OCI-LY3 (cell line): ENCODE results near the gene STRN4.

Experiments used
- H2AFZ ChIP-seq: fragments of 200-600, 300-600 bp; shearing (Covaris generic); 2 replicates; pipeline ENCODE4 v1.6.0; 2014; ENCODE audit warnings: antibody characterized with exemption, low read depth, low read length
- H3K27ac ChIP-seq: fragments of 200-600, 300-600 bp; sonication (generic); 2 replicates; pipeline ENCODE4 v1.5.1; 2014; ENCODE audit warnings: mild to moderate bottlenecking, low read length, moderate library complexity, mixed read lengths
- H3K27me3 ChIP-seq: fragments of 200-600, 300-600 bp; sonication (generic); 2 replicates; pipeline ENCODE4 v1.6.1; 2014; ENCODE audit warnings: low read depth, low read length, mixed read lengths
- H3K36me3 ChIP-seq: fragments of 200-600, 300-600 bp; sonication (generic); replicated peaks from 2 replicates; pipeline ENCODE3; 2014; ENCODE audit warnings: low read depth, low read length, mixed read lengths
- H3K4me1 ChIP-seq: fragments of 300-600, 200-600 bp; sonication (generic); 2 replicates; pipeline ENCODE4 v1.6.1; 2014; ENCODE audit warnings: low read length, mixed read lengths
- H3K4me2 ChIP-seq: fragments of 200-600, 300-600 bp; sonication (generic); 2 replicates; pipeline ENCODE4 v1.6.1; 2014; ENCODE audit warnings: low read length, mixed read lengths
- H3K4me3 ChIP-seq: fragments of 300-600, 200-600 bp; sonication (generic); 2 replicates; pipeline ENCODE4 v1.5.1; 2014; ENCODE audit warnings: antibody characterized with exemption, mild to moderate bottlenecking, low read length, moderate library complexity
- H3K79me2 ChIP-seq: fragments of 300-600, 200-600 bp; shearing (Covaris generic); 2 replicates; pipeline ENCODE4 v1.6.1; 2014; ENCODE audit warnings: mild to moderate bottlenecking, low read length, mixed read lengths
- H3K9ac ChIP-seq: fragments of 300-600, 200-600 bp; shearing (Covaris generic); 2 replicates; pipeline ENCODE4 v1.6.0; 2014; ENCODE audit warnings: mild to moderate bottlenecking, low read length, moderate library complexity
- H3K9me3 ChIP-seq: fragments of 200-600, 300-600 bp; shearing (Covaris generic); 2 replicates; pipeline ENCODE4 v1.6.1; 2014; ENCODE audit warnings: low read length, mixed read lengths; ENCODE audit not compliant: insufficient read depth
- H4K20me1 ChIP-seq: fragments of 200-600, 300-600 bp; sonication (generic); 2 replicates; pipeline ENCODE4 v1.6.1; 2016; ENCODE audit warnings: low read length, mixed read lengths; ENCODE audit not compliant: insufficient read depth
- EZH2phosphoT487 ChIP-seq: fragments of 200-600 bp; shearing (Covaris generic); IDR thresholded peaks from 2 replicates; pipeline ENCODE4 v1.6.1; 2018; ENCODE audit warnings: antibody characterized with exemption, mixed run types, low read depth
- TF ChIP-seq, protein P1 (sequence below): fragments of 200-600, 300-600 bp; sonication (generic); IDR thresholded peaks from 2 replicates; pipeline ENCODE4 v1.5.1; 2014; ENCODE audit warnings: antibody characterized with exemption, low read length, low read depth

Gene STRN4

DNA sequence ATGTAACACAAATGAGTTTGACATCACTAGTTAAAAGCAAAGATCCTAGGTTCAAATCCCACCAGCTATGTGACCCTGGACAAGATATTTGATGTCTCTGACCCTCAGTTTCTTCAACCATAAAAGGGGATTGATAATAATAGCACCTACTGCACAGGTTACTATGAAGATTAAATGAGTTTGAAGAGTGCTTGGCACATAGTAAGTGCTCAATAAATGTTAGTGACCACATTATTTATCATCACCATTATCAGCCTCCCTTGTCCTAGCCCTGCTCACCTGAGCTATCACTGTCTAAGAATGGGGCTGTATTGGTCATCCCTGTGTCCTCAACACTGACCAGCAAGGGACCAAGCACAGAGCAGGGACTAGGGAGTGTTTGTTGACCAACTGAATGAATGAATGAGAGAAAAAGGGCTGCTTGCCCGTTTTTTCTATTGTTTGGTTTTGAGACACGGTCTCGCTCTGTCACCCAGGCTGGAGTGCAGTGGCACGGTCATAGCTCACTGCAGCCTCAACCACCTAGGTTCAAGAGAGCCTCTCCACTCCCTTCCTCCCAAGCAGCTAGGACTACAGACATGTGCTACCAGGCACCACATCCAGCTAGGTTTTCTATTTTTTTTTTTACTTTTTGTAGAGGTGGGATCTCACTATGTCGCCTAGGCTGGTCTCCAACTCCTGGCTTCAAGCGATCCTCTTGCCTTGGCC is 58.7 kb downstream of the STRN4 start:
- Histone ChIP-seq H3K4me1 (no peaks in the 10 kb centered on the region), H3K36me3 (peaks cover 47% of the 10 kb centered on the region), H3K9me3 (no peaks in the 10 kb centered on the region), H3K4me3 (no peak overlapping the region), H3K4me2 (no peak overlapping the region), H3K9ac (no peak overlapping the region), H2AFZ (no peak overlapping the region), H4K20me1 (no peaks in the 10 kb centered on the region), H3K27ac (no peak overlapping the region), H3K27me3 (no peaks in the 10 kb centered on the region), H3K79me2 (no peaks in the 10 kb centered on the region)
- TF ChIP-seq, protein P1, sequence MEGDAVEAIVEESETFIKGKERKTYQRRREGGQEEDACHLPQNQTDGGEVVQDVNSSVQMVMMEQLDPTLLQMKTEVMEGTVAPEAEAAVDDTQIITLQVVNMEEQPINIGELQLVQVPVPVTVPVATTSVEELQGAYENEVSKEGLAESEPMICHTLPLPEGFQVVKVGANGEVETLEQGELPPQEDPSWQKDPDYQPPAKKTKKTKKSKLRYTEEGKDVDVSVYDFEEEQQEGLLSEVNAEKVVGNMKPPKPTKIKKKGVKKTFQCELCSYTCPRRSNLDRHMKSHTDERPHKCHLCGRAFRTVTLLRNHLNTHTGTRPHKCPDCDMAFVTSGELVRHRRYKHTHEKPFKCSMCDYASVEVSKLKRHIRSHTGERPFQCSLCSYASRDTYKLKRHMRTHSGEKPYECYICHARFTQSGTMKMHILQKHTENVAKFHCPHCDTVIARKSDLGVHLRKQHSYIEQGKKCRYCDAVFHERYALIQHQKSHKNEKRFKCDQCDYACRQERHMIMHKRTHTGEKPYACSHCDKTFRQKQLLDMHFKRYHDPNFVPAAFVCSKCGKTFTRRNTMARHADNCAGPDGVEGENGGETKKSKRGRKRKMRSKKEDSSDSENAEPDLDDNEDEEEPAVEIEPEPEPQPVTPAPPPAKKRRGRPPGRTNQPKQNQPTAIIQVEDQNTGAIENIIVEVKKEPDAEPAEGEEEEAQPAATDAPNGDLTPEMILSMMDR = no peak
- no peak for TF ChIP-seq EZH2phosphoT487

DNA sequence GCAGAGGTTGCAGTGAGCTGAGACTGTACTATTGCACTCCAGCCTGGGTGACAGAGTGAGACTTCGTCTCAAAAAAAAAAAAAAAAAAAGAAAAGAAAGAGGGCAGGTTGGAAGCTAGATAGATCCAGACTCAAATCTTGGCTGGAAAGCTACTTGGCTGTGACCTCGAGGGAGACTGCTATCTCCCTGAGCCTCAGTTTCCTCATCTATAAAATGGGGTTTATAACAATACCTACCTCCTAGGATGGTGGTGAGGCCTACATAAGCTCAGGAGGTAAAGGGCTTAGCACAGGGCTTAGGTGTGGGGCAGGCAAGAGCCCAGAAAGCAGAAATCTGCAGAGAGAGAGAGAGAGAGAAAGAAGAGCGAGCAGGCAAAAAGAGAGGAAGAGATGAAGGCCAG is 61.1 kb downstream of the STRN4 start:
- H3K9ac ChIP-seq = no peak overlapping the region
- no peak overlapping the region for H3K4me3 ChIP-seq
- H3K4me1 ChIP-seq = no peaks in the 10 kb centered on the region
- no peak for TF ChIP-seq EZH2phosphoT487
- TF ChIP-seq, protein P1 = no peak
- H3K79me2 ChIP-seq = no peaks in the 10 kb centered on the region
- no peak overlapping the region for H3K4me2 ChIP-seq
- H3K9me3 ChIP-seq = no peaks in the 10 kb centered on the region
- H4K20me1 ChIP-seq = no peaks in the 10 kb centered on the region
- no peak overlapping the region for H3K27ac ChIP-seq
- H3K36me3 ChIP-seq = peaks cover 30% of the 10 kb centered on the region
- no peaks in the 10 kb centered on the region for H3K27me3 ChIP-seq
- no peak overlapping the region for H2AFZ ChIP-seq

DNA sequence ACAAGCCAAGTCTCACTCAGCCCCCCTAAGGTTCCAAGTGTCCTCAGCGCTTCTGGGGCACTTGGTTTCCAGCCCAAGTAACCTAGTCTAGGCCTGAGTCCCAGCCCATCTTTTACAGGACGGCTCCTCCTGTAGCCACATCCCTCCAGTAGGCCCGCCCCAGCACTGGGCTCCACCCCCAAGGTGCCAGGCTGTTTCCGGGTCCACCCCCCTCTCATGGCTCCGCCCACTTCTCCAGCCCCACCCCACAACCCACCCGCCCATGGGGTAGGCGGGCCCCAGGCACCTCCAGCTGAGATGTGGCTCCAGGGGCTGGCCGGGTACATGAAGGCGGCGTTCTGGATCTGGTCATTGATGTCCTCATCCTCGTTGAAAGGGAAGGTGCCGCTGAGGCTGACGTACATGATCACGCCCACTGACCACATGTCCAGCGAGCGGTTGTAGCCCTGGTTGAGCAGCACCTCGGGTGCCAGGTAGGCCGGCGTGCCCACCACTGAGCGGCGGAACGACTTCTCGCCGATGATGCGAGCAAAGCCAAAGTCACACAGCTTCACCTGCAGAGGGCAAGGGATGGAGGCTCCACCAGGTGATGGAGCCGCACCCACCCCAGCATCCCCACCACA is 68.0 kb downstream of the STRN4 start:
- H3K79me2 ChIP-seq = no peaks in the 10 kb centered on the region
- H3K27me3 ChIP-seq = no peaks in the 10 kb centered on the region
- no peak overlapping the region for H3K27ac ChIP-seq
- peaks cover 39% of the 10 kb centered on the region for H3K36me3 ChIP-seq
- no peak overlapping the region for H3K4me2 ChIP-seq
- no peak overlapping the region for H2AFZ ChIP-seq
- TF ChIP-seq, protein P1 = no peak
- TF ChIP-seq EZH2phosphoT487 = no peak
- peaks cover 5% of the 10 kb centered on the region; the same call in 1 of the 2 replicates for H4K20me1 ChIP-seq
- no peak overlapping the region for H3K4me3 ChIP-seq
- H3K9me3 ChIP-seq = no peaks in the 10 kb centered on the region
- H3K9ac ChIP-seq = no peak overlapping the region
- H3K4me1 ChIP-seq = no peaks in the 10 kb centered on the region

DNA sequence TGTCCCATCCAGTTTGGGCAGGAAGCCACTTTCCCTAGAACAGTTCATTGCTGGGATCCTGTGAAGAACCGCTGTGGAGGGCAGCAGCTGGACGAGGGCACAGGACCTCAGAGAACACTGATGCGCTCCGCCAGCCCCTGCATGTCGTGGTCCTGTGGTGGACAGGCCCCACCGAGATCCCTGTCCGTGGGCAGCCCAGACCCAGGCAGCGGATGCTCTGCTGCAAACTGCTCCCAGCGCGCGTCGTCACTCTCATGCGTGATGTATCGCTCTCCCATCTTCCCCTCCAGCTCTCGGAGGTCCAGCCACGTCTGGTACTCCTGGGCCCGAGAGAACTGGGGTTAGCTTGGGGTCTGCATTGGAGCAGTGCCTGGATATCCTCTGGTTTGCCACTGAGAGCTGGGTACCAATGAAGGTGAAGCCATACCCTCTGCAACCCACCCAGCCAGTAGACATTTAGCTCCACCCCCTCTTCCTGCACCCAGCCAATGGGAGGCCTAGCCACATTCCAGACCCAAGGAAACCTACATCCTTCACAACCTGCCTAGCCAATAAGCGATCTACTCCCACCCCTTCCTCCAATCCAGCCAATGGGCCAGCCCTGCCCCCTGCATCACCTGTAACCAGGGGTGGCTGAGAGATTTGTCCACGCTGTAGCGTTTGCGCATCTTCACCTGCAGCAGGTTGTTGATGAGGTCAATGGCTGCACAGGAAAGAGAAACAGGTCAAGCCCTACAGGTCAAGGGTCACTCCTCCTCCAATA is 71.7 kb downstream of the STRN4 start:
- H3K79me2 ChIP-seq = no peaks in the 10 kb centered on the region
- H3K36me3 ChIP-seq = peaks cover 55% of the 10 kb centered on the region
- TF ChIP-seq, protein P1 = no peak
- no peak for TF ChIP-seq EZH2phosphoT487

More for the DNA sequence above, 71.7 kb downstream of the STRN4 start:
- peaks cover 5% of the 10 kb centered on the region; the same call in 1 of the 2 replicates for H4K20me1 ChIP-seq
- H3K4me2 ChIP-seq = no peak overlapping the region
- H3K4me1 ChIP-seq = no peaks in the 10 kb centered on the region
- no peak overlapping the region for H3K4me3 ChIP-seq
- H3K9ac ChIP-seq = no peak overlapping the region
- no peaks in the 10 kb centered on the region for H3K9me3 ChIP-seq
- no peak overlapping the region for H2AFZ ChIP-seq
- no peaks in the 10 kb centered on the region for H3K27me3 ChIP-seq
- no peak overlapping the region for H3K27ac ChIP-seq
